Stimulated activated CD4-positive, alpha-beta T cell treated with anti-CD3 and anti-CD28 coated beads, Interleukin-12 subunit alpha, Interleukin-12 subunit beta, amount 100 ng/mL, for 4 hours (primary cell): Measurements from ENCODE around the gene FAM3D.
"Not testable (repeated sequence)": the region's sequence is repeated elsewhere in the genome, so short reads cannot be mapped to it uniquely, and the experiment has no call there.

Source experiments
- DNase-seq: peaks from one replicate; pipeline ENCODE4 v3.0.0-alpha.2; 2020

The FAM3D gene

GRCh38 chr3:58683001-58683458 lies 16.5 kb upstream of the FAM3D start:
- no peak for DNase-seq

DNA sequence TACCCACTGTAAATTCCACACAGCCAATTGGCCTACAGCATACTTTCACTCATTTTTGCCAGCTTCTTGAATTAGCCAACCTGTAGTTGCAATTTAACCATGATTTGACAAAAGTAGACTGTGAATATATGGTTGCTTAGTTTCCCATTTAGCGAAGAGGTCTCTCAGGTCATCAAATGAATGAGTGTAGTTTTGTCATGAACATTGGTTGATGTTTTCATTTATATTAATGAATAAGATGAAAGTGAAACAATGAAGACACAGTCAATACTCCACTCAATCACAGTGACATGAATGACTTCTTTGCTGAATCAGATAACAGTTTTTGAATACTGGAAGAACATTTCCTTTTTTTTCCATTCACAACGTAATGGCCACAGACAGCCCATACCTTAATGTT lies 15.3 kb upstream of the FAM3D start:
- DNase-seq: no peak

- DNase-seq: no peak
Measured at GRCh38 chr3:58680879-58681525, 14.4 kb upstream of the FAM3D start.

DNA sequence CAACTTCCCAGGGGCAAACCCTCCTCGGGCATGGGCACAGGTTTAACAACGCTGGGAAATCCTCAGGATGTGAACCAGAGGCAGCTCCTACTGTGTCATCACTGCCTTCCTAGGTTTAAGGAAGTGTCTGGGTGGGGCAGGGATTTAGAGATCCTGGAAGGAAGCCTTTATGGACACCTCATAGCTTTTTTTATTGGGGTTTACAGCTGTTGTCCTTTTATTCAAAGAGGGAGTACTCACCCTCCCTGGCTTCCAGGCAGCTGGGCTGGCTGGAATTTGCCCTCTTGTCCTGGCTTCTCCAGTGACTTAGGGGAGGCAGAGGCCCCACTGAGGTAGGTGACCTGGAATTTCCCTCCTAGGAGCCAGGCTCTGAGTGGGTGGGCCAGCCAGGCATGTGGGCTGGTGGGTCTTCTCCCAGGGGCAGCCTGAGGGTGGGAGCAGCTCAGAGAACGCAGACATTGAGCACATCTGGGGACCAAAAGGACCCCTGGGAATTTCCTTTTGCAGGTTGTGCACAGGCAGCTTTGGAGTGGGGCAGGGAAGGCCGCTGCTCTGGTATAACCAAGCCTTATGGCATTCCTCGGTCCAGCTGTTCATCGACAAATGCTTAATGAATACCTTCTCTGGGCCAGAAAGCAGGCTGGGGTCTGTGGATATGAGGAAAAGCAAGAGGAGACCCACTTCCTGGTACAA lies 13.5 kb upstream of the FAM3D start:
- no peak for DNase-seq

- DNase-seq: no peak
Measured at GRCh38 chr3:58679446-58679845, 12.9 kb upstream of the FAM3D start.

DNA sequence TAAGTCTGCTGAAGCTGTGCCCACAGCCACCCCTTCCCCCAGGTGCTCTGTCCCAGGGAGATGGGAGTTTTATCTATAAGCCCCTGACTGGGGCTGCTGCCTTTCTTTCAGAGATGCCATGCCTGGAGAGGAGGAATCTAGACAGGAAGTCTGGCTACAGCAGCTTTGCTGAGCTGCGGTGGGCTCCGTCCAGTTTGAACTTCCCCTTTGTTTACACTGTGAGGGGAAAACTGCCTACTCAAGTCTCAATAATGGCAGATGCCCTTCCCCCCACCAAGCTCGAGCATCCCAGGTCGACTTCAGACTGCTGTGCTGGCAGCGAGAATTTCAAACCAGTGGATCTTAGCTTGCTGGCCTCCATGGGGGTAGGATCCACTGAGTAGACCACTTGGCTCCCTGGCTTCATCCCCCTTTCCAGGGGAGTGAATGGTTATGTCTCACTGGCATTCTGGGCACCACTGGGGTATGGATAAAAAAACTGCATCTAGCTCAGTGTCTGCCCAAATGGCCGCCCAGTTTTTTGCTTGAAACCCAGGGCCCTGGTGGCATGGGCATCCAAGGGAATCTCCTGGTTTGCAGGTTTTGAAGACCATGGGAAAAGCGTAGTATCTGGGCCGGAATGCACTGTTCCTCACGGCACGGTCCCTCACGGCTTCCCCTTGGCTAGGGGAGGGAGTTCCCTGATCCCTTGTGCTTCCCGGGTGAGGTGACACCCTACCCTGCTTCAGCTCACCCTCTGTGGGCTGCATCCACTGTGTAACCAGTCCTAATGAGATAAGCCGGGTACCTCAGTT lies 11.8 kb upstream of the FAM3D start:
- not testable (repeated sequence) for DNase-seq

- no peak for DNase-seq
Measured at GRCh38 chr3:58672880-58673279, 6.3 kb upstream of the FAM3D start.

- DNase-seq: no peak
Measured at GRCh38 chr3:58672451-58672850, 5.9 kb upstream of the FAM3D start.

DNA sequence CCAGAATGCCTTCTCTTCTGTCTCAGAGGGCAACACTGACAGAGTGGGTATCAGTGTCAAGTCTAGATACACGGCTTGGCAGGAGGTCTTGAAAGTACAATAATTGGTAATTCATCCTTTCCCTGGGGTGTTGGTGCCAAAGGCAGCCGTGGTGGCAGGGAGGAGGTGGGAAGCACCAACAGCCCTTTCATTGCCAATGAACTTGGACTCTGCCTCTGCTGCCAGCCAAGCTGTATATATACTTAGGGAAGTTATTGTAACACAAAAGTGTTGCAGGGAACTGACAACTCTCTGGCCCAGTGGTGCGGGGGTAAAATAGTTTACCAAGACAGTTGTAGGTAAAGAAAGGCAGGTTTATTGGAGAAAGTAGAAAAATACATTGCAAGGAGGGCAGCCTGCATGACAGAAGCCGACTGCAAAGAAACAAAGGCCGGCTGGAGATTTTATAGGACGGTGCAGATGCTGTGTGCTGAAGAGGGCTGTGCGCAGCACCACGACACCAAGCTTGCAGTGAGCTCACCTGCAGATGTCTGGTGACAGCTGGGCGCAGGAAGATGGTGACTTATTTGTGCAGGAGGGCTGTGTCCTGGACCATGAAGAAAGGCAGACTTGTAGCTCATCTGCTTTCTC lies 4.0 kb upstream of the FAM3D start:
- DNase-seq: no peak

GRCh38 chr3:58668247-58668646 lies 1.7 kb upstream of the FAM3D start:
- no peak for DNase-seq

- DNase-seq: no peak
Measured at GRCh38 chr3:58667704-58668103, 1.1 kb upstream of the FAM3D start.

GRCh38 chr3:58667229-58667628 lies 655 bp upstream of the FAM3D start:
- DNase-seq: no peak

- DNase-seq: no peak
Measured at GRCh38 chr3:58665405-58665804, 1.2 kb downstream of the FAM3D start.

DNA sequence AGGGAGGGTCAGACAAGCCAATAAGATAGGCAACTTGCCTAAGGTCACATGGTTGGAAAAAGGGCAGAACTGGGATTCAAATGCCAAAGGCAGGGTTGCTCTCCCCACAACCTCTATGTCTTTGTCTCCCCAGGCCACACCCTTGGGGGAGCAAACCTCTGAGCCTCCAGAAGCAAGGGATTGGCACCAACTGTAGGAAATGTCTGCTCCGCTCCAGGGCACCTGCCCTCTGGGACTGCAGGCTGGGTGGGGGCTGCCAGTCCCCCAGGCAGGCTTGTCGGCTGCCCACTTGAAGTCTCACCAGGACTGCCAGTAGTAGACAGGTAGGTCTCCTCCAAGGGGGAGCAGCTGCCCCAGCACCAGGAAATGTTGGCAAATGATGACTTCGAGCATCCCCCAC lies 2.0 kb downstream of the FAM3D start:
- DNase-seq: no peak

DNA sequence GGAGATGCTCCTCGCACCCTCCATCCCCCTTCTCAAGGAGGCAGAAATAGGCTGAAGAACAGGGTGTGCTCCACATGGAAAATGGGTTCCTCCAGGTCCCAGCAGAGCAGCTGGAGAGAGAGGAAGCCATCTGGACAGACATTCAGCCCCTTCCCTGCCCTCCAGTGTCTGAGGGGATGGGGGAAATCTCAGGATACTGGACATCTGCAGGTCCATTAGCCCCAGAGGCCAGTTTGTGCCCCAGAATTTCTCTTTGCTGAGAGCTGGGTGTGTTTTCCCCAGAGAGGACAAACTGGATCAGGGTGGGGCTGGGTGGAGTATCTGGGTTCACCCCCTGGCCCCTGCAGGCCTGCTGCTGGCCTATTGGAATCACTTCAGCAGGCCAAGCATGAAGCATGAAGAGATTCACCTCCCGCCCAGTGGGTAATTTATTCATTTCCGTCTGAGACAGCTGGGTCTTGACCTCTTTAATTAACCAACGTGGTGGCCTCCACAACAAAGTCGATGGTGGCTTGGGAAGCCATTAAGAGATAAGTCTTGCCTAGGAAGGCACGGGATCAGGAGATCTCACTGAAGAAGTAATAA lies 4.6 kb downstream of the FAM3D start:
- no peak for DNase-seq

DNA sequence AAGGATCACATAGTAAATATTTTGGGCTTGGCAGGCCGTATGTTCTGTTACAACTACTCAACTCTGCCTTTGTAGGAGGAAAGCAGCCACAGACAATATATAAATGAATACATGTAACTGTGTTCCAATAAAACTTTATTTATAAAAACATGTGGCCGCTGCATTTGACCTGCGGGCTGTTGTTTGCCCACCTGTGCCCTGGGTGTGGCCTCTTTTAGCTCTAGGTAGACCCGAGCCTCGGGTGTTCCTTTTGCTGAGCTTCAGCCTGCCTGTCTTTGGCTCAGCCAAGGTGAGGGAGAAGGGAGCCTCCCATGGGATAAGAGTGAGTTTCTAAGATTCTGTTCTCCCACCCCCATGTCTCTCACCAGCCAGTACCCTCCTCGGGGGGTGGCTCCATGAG lies 5.6 kb downstream of the FAM3D start:
- DNase-seq: no peak

DNA sequence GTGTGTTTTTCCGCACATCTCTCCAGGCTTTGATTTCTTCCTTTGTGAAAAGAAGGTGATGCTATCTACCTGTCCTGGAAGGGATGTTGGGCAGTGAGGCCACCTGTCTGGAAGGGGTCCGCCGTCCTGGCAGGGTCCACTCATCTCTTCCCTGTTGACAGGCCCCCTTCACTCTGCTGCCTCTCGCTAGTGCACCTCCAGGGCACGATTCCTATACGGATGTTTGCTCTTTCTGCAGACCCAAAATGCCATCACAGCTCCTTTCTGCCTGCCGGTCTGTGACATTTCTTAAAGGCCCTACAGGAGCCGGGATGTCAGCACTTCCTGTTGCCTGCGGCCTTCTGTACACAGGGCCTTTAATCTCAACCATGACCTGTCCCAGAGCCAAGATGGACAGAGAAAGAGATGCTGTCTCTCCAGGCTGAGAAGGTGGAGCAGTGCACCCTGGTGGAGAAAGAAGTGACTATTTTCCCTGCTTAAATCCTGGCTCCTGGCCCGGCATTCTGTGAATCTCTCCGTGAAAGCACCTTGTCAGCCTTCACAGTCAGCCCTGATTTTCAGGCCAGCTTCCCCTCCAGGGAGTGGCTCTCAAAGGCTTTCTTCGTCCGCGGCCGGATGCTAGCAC lies 7.4 kb downstream of the FAM3D start:
- no peak for DNase-seq

DNA sequence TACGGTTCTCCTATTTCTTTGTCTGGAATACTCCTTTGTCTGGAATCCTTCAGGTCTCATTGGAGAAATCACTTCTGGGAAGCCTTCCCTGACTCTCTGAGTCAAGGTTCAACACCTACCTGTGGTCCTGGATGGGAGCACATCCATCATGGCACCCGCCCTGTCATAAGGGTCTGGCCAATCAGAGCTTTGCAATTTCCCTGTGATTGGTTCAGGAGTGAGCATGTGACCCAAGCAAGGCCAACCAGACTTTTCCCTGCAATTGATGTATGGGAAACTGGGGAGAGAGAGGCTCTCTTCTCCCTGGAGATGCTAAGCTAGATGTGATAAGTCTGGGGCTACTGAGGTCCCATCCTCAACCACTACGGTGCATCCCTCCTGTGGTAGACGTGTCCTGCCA lies 8.1 kb downstream of the FAM3D start:
- DNase-seq: no peak

DNA sequence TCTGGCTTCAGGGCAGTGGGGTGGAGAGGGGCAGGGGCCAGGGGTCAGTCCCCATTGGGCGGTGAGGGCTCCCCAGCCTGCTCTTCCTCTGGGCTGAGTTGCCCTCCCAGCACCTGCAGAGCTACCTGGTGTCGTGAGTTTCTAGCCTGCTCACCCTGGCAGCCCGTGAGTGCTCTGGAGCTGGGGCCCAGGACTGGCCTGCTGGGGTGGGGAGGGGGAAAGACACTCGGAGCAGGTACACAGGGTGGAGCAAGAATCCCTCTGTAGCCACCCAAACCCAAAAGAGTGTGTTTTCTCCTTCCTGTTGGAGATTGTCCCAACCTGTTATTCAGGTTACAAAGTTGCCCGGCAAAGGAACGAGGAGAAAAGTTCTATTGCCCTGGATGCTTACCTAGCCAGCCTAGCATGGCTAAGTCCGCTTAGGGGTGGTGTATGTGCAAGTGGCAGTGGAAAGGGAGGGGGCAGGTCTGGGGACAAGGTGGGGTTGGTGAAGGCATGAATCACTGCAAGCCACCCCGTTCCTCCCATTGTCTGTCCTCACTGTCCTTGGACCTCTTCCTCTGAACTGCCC lies 8.9 kb downstream of the FAM3D start:
- DNase-seq: no peak

DNA sequence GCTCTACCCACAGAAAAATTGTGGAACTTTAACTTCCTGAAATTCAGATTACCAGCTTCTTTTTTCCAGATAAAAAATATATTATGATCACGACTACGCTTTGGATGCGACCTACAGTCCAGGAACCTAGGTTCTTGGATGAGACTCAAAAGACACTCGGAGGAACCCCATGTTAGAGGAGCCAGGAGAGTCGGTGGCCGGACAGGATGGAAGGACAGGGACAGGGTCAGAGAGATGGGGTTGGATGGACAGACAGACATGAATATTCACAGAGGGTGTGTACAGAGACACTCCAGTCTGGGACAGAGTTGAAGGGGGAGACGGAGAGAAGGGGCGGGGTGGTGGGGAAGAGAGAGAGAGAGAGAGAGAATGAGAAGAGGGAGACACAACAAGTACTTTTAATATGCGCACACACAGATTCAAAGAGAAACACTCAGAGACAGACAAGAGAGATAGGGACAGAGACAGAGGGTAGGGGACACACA lies 9.5 kb downstream of the FAM3D start:
- no peak for DNase-seq

DNA sequence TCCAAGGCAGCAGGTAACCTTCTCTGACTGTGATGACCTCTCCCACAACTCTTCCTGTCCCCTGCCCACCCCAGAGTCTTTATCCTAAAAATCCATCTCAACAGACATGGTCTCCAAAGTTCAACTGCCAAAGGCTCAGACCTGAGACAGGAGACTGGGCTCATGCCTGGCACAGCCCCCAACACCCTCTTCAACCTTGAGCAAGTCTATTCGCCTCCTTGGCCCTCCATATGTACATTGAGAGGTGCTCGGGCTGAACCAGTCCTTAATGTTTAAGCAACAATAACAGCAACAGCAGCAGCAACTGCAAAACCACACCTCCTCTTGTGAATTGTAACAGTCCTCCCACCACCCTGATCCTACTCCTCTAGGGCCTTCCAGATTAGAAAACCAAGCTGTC lies 9.9 kb downstream of the FAM3D start:
- DNase-seq: no peak

GRCh38 chr3:58654466-58654865 lies 12.1 kb downstream of the FAM3D start:
- no peak for DNase-seq
